Fibroblast of lung (primary cell): ENCODE results near the gene PCDHA9. TPM values are rescaled to one million over a fixed set of nuclear protein-coding genes. Genes with fewer than 3 reads are reported as not detected.
"Not testable (repeated sequence)": the region's sequence is repeated elsewhere in the genome, so short reads cannot be mapped to it uniquely, and the experiment has no call there.

Experiments
- DNase-seq, 2 donors: peaks; one replicate each; pipeline versions ENCODE4 v3.0.0 to v3.0.0-alpha.2; 2010; ENCODE audit warnings: low read depth in 2 of 2
- H2AFZ ChIP-seq: 2 replicates; pipeline ENCODE4 v1.5.1; 2012; ENCODE audit warnings: low read length, control low read depth, inconsistent platforms
- H3K27ac ChIP-seq: 2 replicates; pipeline ENCODE4 v1.5.1; 2011; ENCODE audit warnings: low read length, control low read depth; ENCODE audit not compliant: insufficient read depth
- H3K27me3 ChIP-seq: 2 replicates; pipeline ENCODE4 v1.5.1; 2011; ENCODE audit warnings: mild to moderate bottlenecking, low read length; ENCODE audit not compliant: control insufficient read depth, insufficient read depth
- H3K36me3 ChIP-seq: 2 replicates; pipeline ENCODE4 v1.5.1; 2011; ENCODE audit warnings: low read length; ENCODE audit not compliant: control insufficient read depth, insufficient read depth
- H3K4me1 ChIP-seq: 2 replicates; pipeline ENCODE4 v1.5.1; 2011; ENCODE audit warnings: low read length; ENCODE audit not compliant: control insufficient read depth, insufficient read depth; ENCODE audit errors: extremely low read depth
- H3K4me2 ChIP-seq: 2 replicates; pipeline ENCODE4 v1.5.1; 2011; ENCODE audit warnings: low read length, control low read depth; ENCODE audit not compliant: insufficient read depth; ENCODE audit errors: extremely low read depth
- H3K4me3 ChIP-seq, 4 experiments: fragments of 200-600 bp in 1 of 4; sonication (generic) in 1 of 4; replicated peaks in 1 of 4; 2 replicates each; pipeline ENCODE4 v1.5.1; 2011 to 2016; ENCODE audit warnings: low read length in 4 of 4, low read depth in 3 of 4, mild to moderate bottlenecking in 3 of 4, control low read depth in 2 of 4, inconsistent platforms in 1 of 4, mixed read lengths in 1 of 4; ENCODE audit not compliant: insufficient read depth in 1 of 4; ENCODE audit errors: control extremely low read depth in 1 of 4
- H3K79me2 ChIP-seq: 2 replicates; pipeline ENCODE4 v1.5.1; 2012; ENCODE audit warnings: mild to moderate bottlenecking, low read length, inconsistent platforms; ENCODE audit not compliant: control insufficient read depth, insufficient read depth
- H3K9ac ChIP-seq: 2 replicates; pipeline ENCODE4 v1.5.1; 2011; ENCODE audit warnings: mild to moderate bottlenecking, low read length, control low read depth; ENCODE audit not compliant: insufficient read depth
- H3K9me3 ChIP-seq: 2 replicates; pipeline ENCODE4 v1.5.1; 2012; ENCODE audit warnings: low read depth, low read length; ENCODE audit not compliant: control insufficient read depth, insufficient read depth
- H4K20me1 ChIP-seq: 2 replicates; pipeline ENCODE4 v1.5.1; 2011; ENCODE audit warnings: low read length; ENCODE audit not compliant: control insufficient read depth, insufficient read depth; ENCODE audit errors: extremely low read depth
- EZH2 ChIP-seq: IDR thresholded peaks from 2 replicates; pipeline ENCODE4 v1.5.1; 2012; ENCODE audit warnings: low read length, control low read depth, mild to moderate bottlenecking; ENCODE audit errors: missing control alignments
- polyA plus RNA-seq, 2 donors: library from polyadenylated mRNA; depleted of rRNA in 1 of 2; stranded (reverse) in 1 of 2; unstranded in 1 of 2; fragments of >200 nt; gene quantifications; 2 replicates each; pipeline ENCODE4 v1.2.1, GENCODE V29; 2011 to 2012; ENCODE audit warnings: missing spikeins in 1 of 2
- total RNA-seq: library from RNA; depleted of rRNA; stranded (reverse); fragments of >200 nt; gene quantifications from 2 replicates; pipeline ENCODE4 v1.2.1, GENCODE V29; 2014
- TF ChIP-seq, protein P1 (sequence below), 2 donors: IDR thresholded peaks in 1 of 2; conservative IDR thresholded peaks in 1 of 2; 1 replicate in 1 of 2; 2 replicates in 1 of 2; pipeline ENCODE4 v1.5.1; 2011 to 2012; ENCODE audit warnings: low read length in 2 of 2, control low read depth in 1 of 2, inconsistent platforms in 1 of 2, low read depth in 1 of 2, mild to moderate bottlenecking in 1 of 2

The PCDHA9 gene
- total and polyA plus RNA-seq, 2 donors (not counting 1 experiment from before 2014, with no cell fraction given): 0.03 to 0.33 TPM

DNA sequence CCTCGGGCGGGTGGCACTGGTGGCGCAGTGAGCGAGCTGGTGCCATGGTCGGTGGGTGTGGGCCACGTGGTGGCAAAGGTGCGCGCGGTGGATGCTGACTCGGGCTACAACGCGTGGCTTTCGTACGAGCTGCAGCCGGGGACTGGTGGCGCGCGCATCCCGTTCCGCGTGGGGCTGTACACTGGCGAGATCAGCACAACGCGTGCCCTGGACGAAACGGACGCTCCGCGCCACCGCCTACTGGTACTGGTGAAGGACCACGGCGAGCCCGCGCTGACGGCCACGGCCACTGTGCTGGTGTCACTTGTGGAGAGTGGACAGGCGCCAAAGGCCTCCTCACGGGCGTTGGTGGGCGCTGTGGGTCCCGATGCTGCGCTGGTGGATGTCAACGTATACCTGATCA lies 39.3 kb upstream of the PCDHA9 start:
- TF ChIP-seq, protein P1, sequence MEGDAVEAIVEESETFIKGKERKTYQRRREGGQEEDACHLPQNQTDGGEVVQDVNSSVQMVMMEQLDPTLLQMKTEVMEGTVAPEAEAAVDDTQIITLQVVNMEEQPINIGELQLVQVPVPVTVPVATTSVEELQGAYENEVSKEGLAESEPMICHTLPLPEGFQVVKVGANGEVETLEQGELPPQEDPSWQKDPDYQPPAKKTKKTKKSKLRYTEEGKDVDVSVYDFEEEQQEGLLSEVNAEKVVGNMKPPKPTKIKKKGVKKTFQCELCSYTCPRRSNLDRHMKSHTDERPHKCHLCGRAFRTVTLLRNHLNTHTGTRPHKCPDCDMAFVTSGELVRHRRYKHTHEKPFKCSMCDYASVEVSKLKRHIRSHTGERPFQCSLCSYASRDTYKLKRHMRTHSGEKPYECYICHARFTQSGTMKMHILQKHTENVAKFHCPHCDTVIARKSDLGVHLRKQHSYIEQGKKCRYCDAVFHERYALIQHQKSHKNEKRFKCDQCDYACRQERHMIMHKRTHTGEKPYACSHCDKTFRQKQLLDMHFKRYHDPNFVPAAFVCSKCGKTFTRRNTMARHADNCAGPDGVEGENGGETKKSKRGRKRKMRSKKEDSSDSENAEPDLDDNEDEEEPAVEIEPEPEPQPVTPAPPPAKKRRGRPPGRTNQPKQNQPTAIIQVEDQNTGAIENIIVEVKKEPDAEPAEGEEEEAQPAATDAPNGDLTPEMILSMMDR (conservative IDR thresholded peaks at IDR 0.05 in 1 of 2, IDR thresholded peaks at IDR 0.05 in 1 of 2; ENCODE audit: low read depth in 1 of 2, low read length in 2 of 2): no peak
- TF ChIP-seq EZH2: no peak
- H3K36me3 ChIP-seq: no peaks in the 10 kb centered on the region
- no peaks in the 10 kb centered on the region for H4K20me1 ChIP-seq
- H3K4me3 ChIP-seq: no peak overlapping the region
- H3K79me2 ChIP-seq: no peaks in the 10 kb centered on the region
- no peak for DNase-seq
- no peak overlapping the region for H3K4me2 ChIP-seq
- H2AFZ ChIP-seq: no peak overlapping the region
- H3K9me3 ChIP-seq: no peaks in the 10 kb centered on the region
- no peaks in the 10 kb centered on the region for H3K27me3 ChIP-seq
- no peak overlapping the region for H3K9ac ChIP-seq
- no peaks in the 10 kb centered on the region for H3K4me1 ChIP-seq
- no peak overlapping the region for H3K27ac ChIP-seq

DNA sequence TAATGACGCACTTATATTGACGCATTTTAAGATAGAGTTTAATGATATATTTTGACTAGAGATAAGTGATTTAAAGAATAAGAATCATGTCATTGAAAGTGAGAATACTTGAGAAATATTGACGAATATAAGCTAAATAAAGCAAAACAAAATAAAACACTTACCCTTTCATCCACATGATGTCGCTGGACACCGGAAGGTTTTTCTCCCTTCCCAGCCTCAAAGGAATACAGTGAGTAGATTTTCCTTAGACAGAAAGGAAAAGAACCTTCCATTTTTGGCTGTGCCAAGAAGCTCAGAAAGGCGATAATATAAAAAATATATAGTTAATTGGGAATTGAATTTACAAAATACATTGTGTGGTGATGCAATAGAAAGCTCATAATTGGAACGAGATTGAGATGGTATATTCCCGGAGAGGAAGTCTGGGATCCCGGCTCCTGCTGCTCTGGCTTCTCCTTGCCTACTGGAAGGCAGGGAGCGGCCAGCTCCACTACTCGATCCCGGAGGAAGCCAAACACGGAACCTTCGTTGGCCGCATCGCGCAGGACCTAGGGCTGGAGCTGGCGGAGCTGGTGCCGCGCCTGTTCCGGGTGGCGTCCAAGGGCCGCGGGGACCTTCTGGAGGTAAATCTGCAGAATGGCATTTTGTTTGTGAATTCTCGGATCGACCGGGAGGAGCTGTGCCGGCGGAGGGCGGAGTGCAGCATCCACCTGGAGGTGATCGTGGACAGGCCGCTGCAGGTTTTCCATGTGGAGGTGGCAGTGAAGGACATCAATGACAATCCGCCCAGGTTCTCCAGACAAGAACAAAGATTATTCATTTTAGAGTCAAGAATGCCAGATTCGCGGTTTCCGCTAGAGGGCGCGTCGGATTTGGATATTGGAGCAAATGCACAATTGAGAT lies 26.6 kb upstream of the PCDHA9 start, which contains the start of gene PCDHA5:
Gene PCDHA5, plus strand, starts transcription at position 239 of the 906 bp plus-strand sequence.
- Histone ChIP-seq H3K9ac (no peak within 1 kb of the TSS), H3K9me3 (no peaks in the 10 kb centered on the region), H3K79me2 (no peaks in the 10 kb centered on the region), H3K4me2 (no peak within 1 kb of the TSS), H3K4me1 (no peaks in the 10 kb centered on the region), H3K27me3 (no peaks in the 10 kb centered on the region), H4K20me1 (no peaks in the 10 kb centered on the region), H3K27ac (no peak within 1 kb of the TSS), H3K36me3 (no peaks in the 10 kb centered on the region), H3K4me3 (peak within 1 kb of the TSS in 1 of 4 experiments; percentile 17), H2AFZ (no peak within 1 kb of the TSS)
- TF ChIP-seq, protein P1 (conservative IDR thresholded peaks at IDR 0.05 in 1 of 2, IDR thresholded peaks at IDR 0.05 in 1 of 2; ENCODE audit: low read depth in 1 of 2, low read length in 2 of 2): peak; percentile 35 to 36
- TF ChIP-seq EZH2: no peak
- DNase-seq: no peak

DNA sequence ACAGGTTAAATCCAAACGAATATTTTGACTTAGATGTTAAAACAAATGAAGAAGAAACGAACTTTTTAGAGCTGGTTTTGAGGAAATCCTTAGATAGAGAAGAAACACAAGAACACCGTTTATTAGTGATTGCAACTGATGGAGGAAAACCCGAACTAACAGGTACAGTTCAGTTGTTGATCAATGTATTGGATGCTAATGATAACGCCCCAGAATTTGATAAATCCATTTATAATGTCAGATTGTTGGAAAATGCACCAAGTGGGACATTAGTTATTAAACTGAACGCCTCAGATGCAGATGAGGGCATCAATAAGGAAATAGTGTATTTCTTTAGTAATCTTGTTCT lies 25.9 kb upstream of the PCDHA9 start:
- H3K9ac ChIP-seq: no peak overlapping the region
- no peak overlapping the region for H3K4me2 ChIP-seq
- H4K20me1 ChIP-seq: no peaks in the 10 kb centered on the region
- no peak overlapping the region for H2AFZ ChIP-seq
- H3K36me3 ChIP-seq: no peaks in the 10 kb centered on the region
- no peaks in the 10 kb centered on the region for H3K27me3 ChIP-seq
- TF ChIP-seq, protein P1 (conservative IDR thresholded peaks at IDR 0.05 in 1 of 2, IDR thresholded peaks at IDR 0.05 in 1 of 2; ENCODE audit: low read depth in 1 of 2, low read length in 2 of 2): no peak
- no peak for TF ChIP-seq EZH2
- H3K27ac ChIP-seq: no peak overlapping the region
- H3K9me3 ChIP-seq: no peaks in the 10 kb centered on the region
- no peak for DNase-seq
- no peak overlapping the region for H3K4me3 ChIP-seq
- H3K4me1 ChIP-seq: no peaks in the 10 kb centered on the region
- H3K79me2 ChIP-seq: no peaks in the 10 kb centered on the region

DNA sequence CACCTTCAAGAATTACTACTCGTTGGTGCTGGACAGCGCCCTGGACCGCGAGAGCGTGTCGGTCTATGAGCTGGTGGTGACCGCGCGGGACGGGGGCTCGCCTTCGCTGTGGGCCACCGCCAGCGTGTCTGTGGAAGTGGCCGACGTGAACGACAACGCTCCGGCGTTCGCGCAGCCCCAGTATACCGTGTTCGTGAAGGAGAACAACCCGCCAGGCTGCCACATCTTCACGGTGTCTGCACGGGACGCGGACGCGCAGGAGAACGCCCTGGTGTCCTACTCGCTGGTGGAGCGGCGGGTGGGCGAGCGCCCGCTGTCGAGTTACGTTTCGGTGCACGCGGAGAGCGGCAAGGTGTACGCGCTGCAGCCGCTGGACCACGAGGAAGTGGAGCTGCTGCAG lies 25.2 kb upstream of the PCDHA9 start:
- H3K4me1 ChIP-seq, H3K4me2 ChIP-seq, H3K79me2 ChIP-seq, H3K27me3 ChIP-seq, H4K20me1 ChIP-seq, H2AFZ ChIP-seq, H3K9me3 ChIP-seq, H3K9ac ChIP-seq, H3K27ac ChIP-seq, H3K4me3 ChIP-seq, H3K36me3 ChIP-seq, DNase-seq: not testable (repeated sequence)
